ENCODE data around the gene MAS1. TPM values are rescaled to one million over a fixed set of nuclear protein-coding genes. Genes with fewer than 3 reads are reported as not detected.

Gene MAS1
- total and polyA plus RNA-seq, 4 donors, result 0.01 to 0.14 (median 0.02) TPM; not detected in 1

GRCh38 chr6:159913375-159913774, 22.6 kb downstream of the MAS1 start:
- WGBS, 2 donors, result 76 to 77% methylated on average over 2 of the region's 2 CpGs

GRCh38 chr6:159913862-159914564, 23.2 kb downstream of the MAS1 start:
- H3K9ac ChIP-seq (ENCODE audit: insufficient read depth in 1 of 2, low read length in 2 of 2), result no peak overlapping the region
- no peaks in the 10 kb centered on the region for H3K4me1 ChIP-seq (ENCODE audit: control insufficient read depth in 5 of 5, insufficient read depth in 5 of 5, low read length in 5 of 5)
- ATAC-seq (ENCODE audit: insufficient read depth, low FRiP score) (no peak), DNase-seq (no peak)
- no peak overlapping the region for H3K27ac ChIP-seq (ENCODE audit: low read depth in 1 of 2, low read length in 1 of 2)
- WGBS, 2 donors, result 85 to 88% methylated on average over 6 of the region's 6 CpGs
- no peaks in the 10 kb centered on the region for H3K36me3 ChIP-seq (ENCODE audit: control insufficient read depth in 4 of 4, insufficient read depth in 4 of 4, low read length in 4 of 4)
- no peak overlapping the region for H3K4me3 ChIP-seq
- H3K9me3 ChIP-seq (ENCODE audit: control insufficient read depth in 4 of 4, insufficient read depth in 3 of 4, low read length in 3 of 4), result peaks cover 0 to 6% (median 0%) of the 10 kb centered on the region in 4 donors
- TF ChIP-seq CTCF (IDR thresholded peaks at IDR 0.05; ENCODE audit: control extremely low read depth, extremely low read depth), result no peak
- peaks cover 0 to 5% (median 0%) of the 10 kb centered on the region in 3 donors for H3K27me3 ChIP-seq (ENCODE audit: control insufficient read depth in 3 of 3, insufficient read depth in 3 of 3, low read length in 2 of 3)

More at GRCh38 chr6:159913375-159913774, 22.6 kb downstream of the MAS1 start:
- Histone ChIP-seq H3K36me3 (ENCODE audit: control insufficient read depth in 4 of 4, insufficient read depth in 4 of 4, low read length in 4 of 4) (no peaks in the 10 kb centered on the region), H3K4me3 (no peak overlapping the region), H3K9ac (ENCODE audit: insufficient read depth in 1 of 2, low read length in 2 of 2) (no peak overlapping the region), H3K27ac (ENCODE audit: low read depth in 1 of 2, low read length in 1 of 2) (no peak overlapping the region), H3K4me1 (ENCODE audit: control insufficient read depth in 5 of 5, insufficient read depth in 5 of 5, low read length in 5 of 5) (no peaks in the 10 kb centered on the region), H3K9me3 (ENCODE audit: control insufficient read depth in 4 of 4, insufficient read depth in 3 of 4, low read length in 3 of 4) (peaks cover 0 to 6% (median 0%) of the 10 kb centered on the region in 4 donors), H3K27me3 (ENCODE audit: control insufficient read depth in 3 of 3, insufficient read depth in 3 of 3, low read length in 2 of 3) (peaks cover 0 to 5% (median 0%) of the 10 kb centered on the region in 3 donors)
- ATAC-seq (ENCODE audit: insufficient read depth, low FRiP score) (no peak), DNase-seq (no peak)
- TF ChIP-seq CTCF (IDR thresholded peaks at IDR 0.05; ENCODE audit: control extremely low read depth, extremely low read depth), result no peak

GRCh38 chr6:159914565-159914923, 23.8 kb downstream of the MAS1 start:
- Histone ChIP-seq H3K27ac (ENCODE audit: low read depth in 1 of 2, low read length in 1 of 2) (no peak overlapping the region), H3K4me3 (no peak overlapping the region), H3K36me3 (ENCODE audit: control insufficient read depth in 4 of 4, insufficient read depth in 4 of 4, low read length in 4 of 4) (no peaks in the 10 kb centered on the region), H3K9ac (ENCODE audit: insufficient read depth in 1 of 2, low read length in 2 of 2) (no peak overlapping the region), H3K27me3 (ENCODE audit: control insufficient read depth in 3 of 3, insufficient read depth in 3 of 3, low read length in 2 of 3) (peaks cover 0 to 3% (median 0%) of the 10 kb centered on the region in 3 donors), H3K9me3 (ENCODE audit: control insufficient read depth in 4 of 4, insufficient read depth in 3 of 4, low read length in 3 of 4) (peaks cover 0 to 6% (median 0%) of the 10 kb centered on the region in 4 donors), H3K4me1 (ENCODE audit: control insufficient read depth in 5 of 5, insufficient read depth in 5 of 5, low read length in 5 of 5) (no peaks in the 10 kb centered on the region)
- no peak for DNase-seq
- 86 to 92% methylated on average over 3 of the region's 3 CpGs for WGBS, 2 donors
- TF ChIP-seq CTCF (IDR thresholded peaks at IDR 0.05; ENCODE audit: control extremely low read depth, extremely low read depth), result no peak
- no peak for ATAC-seq (ENCODE audit: insufficient read depth, low FRiP score)
